Neural progenitor cell (in vitro differentiated cells): ENCODE data around the gene FARP1. TPM values are rescaled to one million over a fixed set of nuclear protein-coding genes. Genes with fewer than 3 reads are reported as not detected.

Experiments
- DNase-seq: peaks from one replicate; pipeline ENCODE4 v3.0.0-alpha.2; 2016; ENCODE audit warnings: low spot score
- H2AFZ ChIP-seq: fragments of 200-600 bp; sonication (generic); replicated peaks from 2 replicates; pipeline ENCODE4 v1.6.1; 2016; ENCODE audit warnings: antibody characterized with exemption
- H3F3A ChIP-seq: fragments of 200-600 bp; sonication (generic); 2 replicates; pipeline ENCODE4 v1.6.1; 2016; ENCODE audit warnings: antibody characterized with exemption, low read depth
- H3K27ac ChIP-seq: fragments of 200-600 bp; sonication (generic); 2 replicates; pipeline ENCODE4 v1.5.1; 2016; ENCODE audit warnings: mild to moderate bottlenecking
- H3K27me3 ChIP-seq: fragments of 200-600 bp; sonication (generic); 2 replicates; pipeline ENCODE4 v1.6.1; 2016; ENCODE audit warnings: mild to moderate bottlenecking, moderate library complexity
- H3K36me3 ChIP-seq: fragments of 200-600 bp; sonication (generic); 2 replicates; pipeline ENCODE4 v1.5.1; 2016
- H3K4me1 ChIP-seq: fragments of 200-600 bp; sonication (generic); 2 replicates; pipeline ENCODE4 v1.6.1; 2016; ENCODE audit warnings: mixed run types
- H3K4me2 ChIP-seq: fragments of 200-600 bp; sonication (generic); 2 replicates; pipeline ENCODE4 v1.6.1; 2016
- H3K4me3 ChIP-seq: fragments of 200-600 bp; sonication (generic); 2 replicates; pipeline ENCODE4 v1.5.1; 2016
- H3K79me2 ChIP-seq: fragments of 200-600 bp; sonication (generic); 2 replicates; pipeline ENCODE4 v1.6.1; 2016; ENCODE audit warnings: low read depth
- H3K9ac ChIP-seq: fragments of 200-600 bp; sonication (generic); 2 replicates; pipeline ENCODE4 v1.6.1; 2016
- H3K9me3 ChIP-seq: fragments of 200-600 bp; sonication (generic); 2 replicates; pipeline ENCODE4 v1.5.1; 2016; ENCODE audit warnings: low read depth
- H4K20me1 ChIP-seq: fragments of 200-600 bp; sonication (generic); 2 replicates; pipeline ENCODE4 v1.6.1; 2016; ENCODE audit warnings: low read depth
- H3K27ac Mint-ChIP-seq: 3 replicates; pipeline ENCODE4 v1.8.0; 2021; ENCODE audit warnings: mixed read lengths
- H3K27me3 Mint-ChIP-seq: 2 replicates; pipeline ENCODE4 v1.8.0; 2022; ENCODE audit warnings: low read depth, mild to moderate bottlenecking, inconsistent platforms, moderate library complexity, mixed read lengths; ENCODE audit not compliant: insufficient read depth
- H3K36me3 Mint-ChIP-seq: 3 replicates; pipeline ENCODE4 v1.8.0; 2021; ENCODE audit warnings: mixed read lengths
- H3K4me1 Mint-ChIP-seq: 3 replicates; pipeline ENCODE4 v1.8.0; 2021; ENCODE audit warnings: mixed read lengths
- H3K4me3 Mint-ChIP-seq: 3 replicates; pipeline ENCODE4 v1.8.0; 2021; ENCODE audit warnings: mild to moderate bottlenecking, moderate library complexity, mixed read lengths
- H3K9me3 Mint-ChIP-seq: 3 replicates; pipeline ENCODE4 v1.8.0; 2020; ENCODE audit warnings: mixed read lengths
- EZH2 ChIP-seq: fragments of 200-600 bp; sonication (generic); IDR thresholded peaks from 2 replicates; pipeline ENCODE4 v1.6.1; 2017; ENCODE audit warnings: antibody characterized with exemption, mild to moderate bottlenecking, moderate library complexity
- EZH2phosphoT487 ChIP-seq: fragments of 200-600 bp; sonication (generic); IDR thresholded peaks from 2 replicates; pipeline ENCODE4 v1.6.1; 2017; ENCODE audit warnings: antibody characterized with exemption
- total RNA-seq: library from RNA; depleted of rRNA; stranded (reverse); fragments of >200 nt; gene quantifications from 2 replicates; pipeline ENCODE4 v1.2.3, GENCODE V29; 2015; ENCODE audit warnings: low replicate concordance
- TF ChIP-seq, protein P1 (sequence below): fragments of 200-600 bp; sonication (generic); IDR thresholded peaks from 2 replicates; pipeline ENCODE4 v1.5.1; 2017; ENCODE audit warnings: antibody characterized with exemption, mild to moderate bottlenecking

FARP1 gene
- total RNA-seq, 1 donor from 2014 or later = 78.0 TPM

DNA sequence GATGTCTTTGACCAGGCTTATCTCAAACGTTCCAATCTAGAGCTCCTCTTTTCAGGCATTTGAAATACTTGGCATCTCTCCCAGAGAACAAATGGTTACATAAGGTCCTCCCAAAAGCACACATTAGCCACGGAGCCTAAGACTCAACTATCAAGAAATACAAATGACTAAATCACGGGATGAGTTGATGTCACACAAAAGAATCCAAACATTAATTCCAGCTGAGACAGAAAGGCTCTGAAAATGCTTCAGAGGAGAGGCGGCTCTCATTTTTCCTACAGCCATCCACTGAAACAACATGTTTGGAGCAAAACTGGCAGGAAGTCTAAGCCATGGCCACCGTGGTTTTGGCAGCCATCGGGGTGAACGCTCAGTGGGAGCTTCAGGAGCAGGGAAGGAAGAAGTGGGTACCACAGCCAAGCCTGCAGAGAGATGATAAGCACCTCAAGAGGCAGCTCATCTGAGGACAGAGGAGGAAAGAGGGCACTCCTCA, 311.5 kb downstream of the FARP1 start:
- Histone ChIP-seq H3K4me2 (no peak overlapping the region), H4K20me1 (peaks cover 39% of the 10 kb centered on the region)

DNA sequence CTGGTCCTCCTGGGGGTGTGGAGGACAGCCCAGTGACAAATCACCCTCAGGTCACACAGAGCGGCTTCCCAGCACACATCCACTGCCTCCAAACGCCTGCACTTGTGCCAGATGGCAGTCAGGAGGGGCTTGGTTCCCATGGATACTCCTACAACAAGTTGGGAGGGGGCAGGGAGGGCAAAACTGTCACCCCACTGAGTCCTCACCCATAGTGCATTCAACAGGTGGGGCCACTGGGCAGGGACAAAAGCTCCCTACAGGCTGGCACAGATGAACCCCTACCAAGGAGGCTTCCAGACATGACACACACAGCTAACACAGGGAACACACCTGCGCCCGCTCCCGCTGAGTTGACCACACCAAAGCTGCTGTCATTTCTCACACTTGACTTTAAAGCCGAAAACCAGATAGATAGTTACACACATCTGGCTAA, 313.5 kb downstream of the FARP1 start:
- Histone ChIP-seq H3K27ac (no peak overlapping the region), H3K36me3 (no peaks in the 10 kb centered on the region), H3K4me3 (no peak overlapping the region), H2AFZ (no peak overlapping the region), H3K9me3 (no peaks in the 10 kb centered on the region), H4K20me1 (peaks cover 31% of the 10 kb centered on the region), H3K79me2 (peaks cover 1% of the 10 kb centered on the region), H3K4me1 (peaks cover 2% of the 10 kb centered on the region), H3K27me3 (no peaks in the 10 kb centered on the region), H3K4me2 (no peak overlapping the region), H3F3A (no peaks in the 10 kb centered on the region), H3K9ac (no peak overlapping the region)
- H3K36me3 Mint-ChIP-seq = peaks cover 62% of the 10 kb centered on the region
- no peaks in the 10 kb centered on the region for H3K9me3 Mint-ChIP-seq
- peaks cover 2% of the 10 kb centered on the region for H3K27me3 Mint-ChIP-seq
- no peak overlapping the region for H3K4me3 Mint-ChIP-seq
- H3K27ac Mint-ChIP-seq = no peak overlapping the region
- no peak for DNase-seq
- peaks cover 36% of the 10 kb centered on the region for H3K4me1 Mint-ChIP-seq
- TF ChIP-seq, protein P1, sequence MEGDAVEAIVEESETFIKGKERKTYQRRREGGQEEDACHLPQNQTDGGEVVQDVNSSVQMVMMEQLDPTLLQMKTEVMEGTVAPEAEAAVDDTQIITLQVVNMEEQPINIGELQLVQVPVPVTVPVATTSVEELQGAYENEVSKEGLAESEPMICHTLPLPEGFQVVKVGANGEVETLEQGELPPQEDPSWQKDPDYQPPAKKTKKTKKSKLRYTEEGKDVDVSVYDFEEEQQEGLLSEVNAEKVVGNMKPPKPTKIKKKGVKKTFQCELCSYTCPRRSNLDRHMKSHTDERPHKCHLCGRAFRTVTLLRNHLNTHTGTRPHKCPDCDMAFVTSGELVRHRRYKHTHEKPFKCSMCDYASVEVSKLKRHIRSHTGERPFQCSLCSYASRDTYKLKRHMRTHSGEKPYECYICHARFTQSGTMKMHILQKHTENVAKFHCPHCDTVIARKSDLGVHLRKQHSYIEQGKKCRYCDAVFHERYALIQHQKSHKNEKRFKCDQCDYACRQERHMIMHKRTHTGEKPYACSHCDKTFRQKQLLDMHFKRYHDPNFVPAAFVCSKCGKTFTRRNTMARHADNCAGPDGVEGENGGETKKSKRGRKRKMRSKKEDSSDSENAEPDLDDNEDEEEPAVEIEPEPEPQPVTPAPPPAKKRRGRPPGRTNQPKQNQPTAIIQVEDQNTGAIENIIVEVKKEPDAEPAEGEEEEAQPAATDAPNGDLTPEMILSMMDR = no peak
- TF ChIP-seq EZH2 (no peak), EZH2phosphoT487 (no peak)

More for the DNA sequence above, 311.5 kb downstream of the FARP1 start:
- H3K36me3 ChIP-seq = no peaks in the 10 kb centered on the region
- H3K9ac ChIP-seq = no peak overlapping the region
- no peak overlapping the region for H2AFZ ChIP-seq
- Mint-ChIP-seq H3K36me3 (peaks cover 50% of the 10 kb centered on the region), H3K27ac (no peak overlapping the region), H3K4me3 (no peak overlapping the region), H3K27me3 (peaks cover 5% of the 10 kb centered on the region), H3K9me3 (no peaks in the 10 kb centered on the region), H3K4me1 (peaks cover 44% of the 10 kb centered on the region)
- H3K27me3 ChIP-seq = no peaks in the 10 kb centered on the region
- H3K9me3 ChIP-seq = no peaks in the 10 kb centered on the region
- H3F3A ChIP-seq = peaks cover 10% of the 10 kb centered on the region
- no peak overlapping the region for H3K4me3 ChIP-seq
- no peak for DNase-seq
- peaks cover 20% of the 10 kb centered on the region for H3K4me1 ChIP-seq
- H3K79me2 ChIP-seq = peaks cover 14% of the 10 kb centered on the region
- no peak for TF ChIP-seq EZH2
- no peak for TF ChIP-seq EZH2phosphoT487
- TF ChIP-seq, protein P1 = no peak
- no peak overlapping the region for H3K27ac ChIP-seq

DNA sequence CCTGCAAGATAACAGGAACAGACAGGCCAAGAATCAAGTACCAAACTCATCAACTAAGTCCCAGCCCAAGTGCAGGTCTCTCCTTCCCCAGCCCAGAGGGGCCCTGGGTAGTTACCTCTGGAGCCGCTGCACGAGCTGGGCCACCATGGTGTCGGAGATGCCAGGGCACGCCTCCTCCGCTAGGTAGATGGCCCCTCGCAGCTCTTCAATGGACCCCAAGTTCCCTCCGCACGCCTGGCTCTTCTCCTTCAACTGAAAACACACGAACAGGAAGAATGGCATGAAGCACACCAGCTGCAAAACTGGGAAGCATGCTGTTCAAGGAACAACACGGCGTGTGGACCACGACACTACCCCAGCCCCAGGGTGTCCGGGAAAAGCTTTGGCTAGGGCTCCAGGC, 314.2 kb downstream of the FARP1 start:
- no peak overlapping the region for H2AFZ ChIP-seq
- H3K9me3 ChIP-seq = no peaks in the 10 kb centered on the region
- H3K4me3 Mint-ChIP-seq = no peak overlapping the region
- H3K9ac ChIP-seq = no peak overlapping the region
- H3K36me3 Mint-ChIP-seq = peaks cover 59% of the 10 kb centered on the region
- H3K27me3 ChIP-seq = no peaks in the 10 kb centered on the region
- no peak overlapping the region for H3K4me3 ChIP-seq
- peaks cover 5% of the 10 kb centered on the region for H3K4me1 ChIP-seq
- H3K4me2 ChIP-seq = no peak overlapping the region
- peaks cover 8% of the 10 kb centered on the region for H3K79me2 ChIP-seq
- H3K27me3 Mint-ChIP-seq = peaks cover 2% of the 10 kb centered on the region
- H3K9me3 Mint-ChIP-seq = no peaks in the 10 kb centered on the region
- TF ChIP-seq EZH2phosphoT487 = no peak
- no peak for TF ChIP-seq EZH2
- TF ChIP-seq, protein P1 = no peak
- H3F3A ChIP-seq = no peaks in the 10 kb centered on the region
- peaks cover 32% of the 10 kb centered on the region for H3K4me1 Mint-ChIP-seq
- peaks cover 34% of the 10 kb centered on the region for H4K20me1 ChIP-seq
- no peak overlapping the region for H3K27ac Mint-ChIP-seq
- DNase-seq = no peak
- H3K27ac ChIP-seq = no peak overlapping the region
- no peaks in the 10 kb centered on the region for H3K36me3 ChIP-seq
